Measurements from ENCODE around the gene SLC19A1. TPM values are rescaled to one million over a fixed set of nuclear protein-coding genes. Genes with fewer than 3 reads are reported as not detected.

The SLC19A1 gene
- polyA plus RNA-seq, 3 donors: 41.7 to 62.4 (median 53.5) TPM

DNA sequence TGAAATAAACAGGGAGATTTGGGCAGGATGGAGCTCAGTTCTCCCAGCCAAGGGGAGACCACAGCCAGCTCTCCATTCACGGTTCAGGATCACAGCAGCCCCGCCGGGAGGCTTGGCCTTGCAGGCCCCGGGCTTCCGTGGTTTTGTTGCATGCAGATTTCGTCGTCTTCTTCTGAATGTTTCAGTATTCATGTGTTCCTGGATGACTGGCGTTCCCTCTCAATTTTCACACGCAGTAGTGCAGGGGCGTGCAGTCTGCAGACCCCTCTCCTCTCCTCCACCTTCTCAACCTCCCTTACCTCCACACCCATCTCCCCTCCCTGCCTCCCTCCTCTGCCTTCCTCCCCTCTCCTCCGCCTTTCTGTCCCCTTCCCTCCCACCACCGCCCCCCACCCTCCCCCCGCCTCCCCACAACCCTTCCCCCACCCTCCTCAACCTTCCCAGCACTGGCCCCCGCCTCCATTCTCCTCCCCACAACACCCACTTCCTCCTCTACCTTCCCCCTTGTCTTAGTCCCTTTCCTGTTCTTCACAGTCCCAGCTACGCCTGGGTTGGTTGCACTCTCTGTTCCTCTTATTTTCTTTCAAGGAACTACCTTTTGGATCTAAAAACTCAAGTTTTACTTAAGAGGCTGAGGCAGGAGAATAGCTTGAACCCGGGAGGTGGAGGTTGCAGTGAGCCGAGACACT, 8.4 kb upstream of the SLC19A1 start:
- DNase-seq (ENCODE audit: extremely low read depth in 1 of 11, low read depth in 9 of 11, low spot score in 4 of 11): no peak

DNA sequence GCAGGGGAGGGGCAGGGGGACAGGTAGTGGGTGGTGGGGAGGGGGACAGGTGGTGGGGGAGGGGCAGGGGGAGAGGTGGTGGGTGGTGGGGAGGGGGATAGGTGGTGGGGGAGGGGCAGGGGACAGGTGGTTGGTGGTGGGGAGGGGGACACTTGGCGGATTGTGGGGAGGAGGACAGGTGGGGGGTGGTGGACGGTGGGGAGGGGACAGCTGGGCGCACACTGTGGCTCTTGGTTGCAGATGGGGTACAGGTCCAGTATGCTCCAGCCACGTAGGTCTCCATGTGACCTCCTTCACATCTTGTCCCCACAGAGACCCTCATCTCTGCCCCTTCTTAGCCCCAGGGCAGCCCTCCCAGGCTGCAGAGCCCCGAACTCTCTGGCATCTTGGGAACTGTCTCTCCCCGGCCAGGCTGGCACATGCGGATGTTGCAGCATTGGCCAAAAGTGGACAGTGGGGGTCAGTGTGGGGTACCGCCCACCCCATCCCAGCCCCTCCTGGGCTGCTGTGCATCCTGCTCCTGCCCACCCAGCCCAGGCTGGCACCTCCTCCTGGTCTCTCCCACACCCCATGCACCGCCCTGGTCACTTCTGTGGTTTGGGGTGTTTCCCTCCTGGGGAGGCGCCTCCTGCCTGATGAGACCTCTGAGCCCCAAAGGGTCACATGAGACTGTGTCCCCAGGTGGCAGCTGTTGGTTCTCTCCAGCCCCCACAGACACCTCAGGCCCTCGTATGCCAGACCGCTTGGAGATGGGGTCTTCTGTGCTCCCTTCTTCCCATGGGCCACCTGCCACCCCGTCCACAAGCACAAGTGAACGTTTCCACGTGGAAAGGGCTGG, 7.6 kb upstream of the SLC19A1 start:
- DNase-seq (ENCODE audit: extremely low read depth in 1 of 11, low read depth in 9 of 11, low spot score in 4 of 11): no peak

DNA sequence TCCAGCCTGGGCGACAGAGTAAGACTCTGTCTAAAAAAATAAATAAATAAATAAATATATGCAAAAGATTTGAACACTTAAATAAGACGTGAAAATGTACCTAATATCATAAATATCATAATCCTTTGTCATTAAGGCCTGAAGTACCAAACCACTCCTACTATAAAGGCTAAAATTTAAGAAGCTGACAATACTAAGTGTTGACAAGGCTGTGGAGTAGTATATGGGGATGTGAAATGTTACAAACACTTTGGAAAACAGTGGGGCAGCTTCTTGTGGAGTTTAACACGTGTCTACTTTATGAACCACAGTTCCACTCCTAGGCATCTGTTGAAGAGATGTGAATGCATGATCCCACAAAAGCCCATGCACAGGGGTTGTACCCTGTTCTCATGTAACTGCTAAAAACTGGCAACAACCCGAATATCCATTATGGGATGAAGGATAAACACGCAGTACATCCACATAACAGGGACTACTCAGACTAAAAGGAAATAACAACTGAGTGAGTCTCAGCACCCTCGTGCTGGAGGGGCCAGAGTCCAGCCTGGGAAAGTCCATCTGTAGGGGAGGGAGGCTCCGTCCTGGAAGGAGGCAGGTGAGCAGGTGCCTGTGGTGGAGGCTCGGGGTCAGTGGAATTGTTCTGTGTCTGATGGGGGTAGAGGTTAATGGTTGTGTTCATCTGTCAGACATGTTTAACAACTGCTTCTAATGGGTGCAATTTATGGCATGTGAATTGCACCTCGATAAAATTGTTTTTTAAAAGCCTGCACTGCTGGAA, 6.7 kb upstream of the SLC19A1 start:
- DNase-seq (ENCODE audit: extremely low read depth in 1 of 11, low read depth in 9 of 11, low spot score in 4 of 11): no peak

DNA sequence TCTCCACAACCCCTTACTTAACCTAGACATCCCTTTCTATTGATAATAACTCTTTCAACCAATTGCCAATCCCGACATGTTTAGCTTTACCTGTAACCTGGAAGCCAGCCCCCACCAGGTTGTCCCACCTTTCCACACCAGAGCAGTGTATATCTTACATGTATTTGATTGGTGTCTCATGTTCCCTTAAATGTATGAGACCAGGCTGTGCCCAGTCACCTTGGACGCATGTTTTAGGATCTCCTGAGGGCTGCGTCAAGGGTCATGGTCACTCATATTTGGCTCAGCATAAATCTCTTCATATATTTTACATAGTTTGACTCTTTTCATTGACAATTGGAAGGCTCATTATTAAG, 5.3 kb upstream of the SLC19A1 start:
- no peak for DNase-seq (ENCODE audit: extremely low read depth in 1 of 11, low read depth in 9 of 11, low spot score in 4 of 11)

DNA sequence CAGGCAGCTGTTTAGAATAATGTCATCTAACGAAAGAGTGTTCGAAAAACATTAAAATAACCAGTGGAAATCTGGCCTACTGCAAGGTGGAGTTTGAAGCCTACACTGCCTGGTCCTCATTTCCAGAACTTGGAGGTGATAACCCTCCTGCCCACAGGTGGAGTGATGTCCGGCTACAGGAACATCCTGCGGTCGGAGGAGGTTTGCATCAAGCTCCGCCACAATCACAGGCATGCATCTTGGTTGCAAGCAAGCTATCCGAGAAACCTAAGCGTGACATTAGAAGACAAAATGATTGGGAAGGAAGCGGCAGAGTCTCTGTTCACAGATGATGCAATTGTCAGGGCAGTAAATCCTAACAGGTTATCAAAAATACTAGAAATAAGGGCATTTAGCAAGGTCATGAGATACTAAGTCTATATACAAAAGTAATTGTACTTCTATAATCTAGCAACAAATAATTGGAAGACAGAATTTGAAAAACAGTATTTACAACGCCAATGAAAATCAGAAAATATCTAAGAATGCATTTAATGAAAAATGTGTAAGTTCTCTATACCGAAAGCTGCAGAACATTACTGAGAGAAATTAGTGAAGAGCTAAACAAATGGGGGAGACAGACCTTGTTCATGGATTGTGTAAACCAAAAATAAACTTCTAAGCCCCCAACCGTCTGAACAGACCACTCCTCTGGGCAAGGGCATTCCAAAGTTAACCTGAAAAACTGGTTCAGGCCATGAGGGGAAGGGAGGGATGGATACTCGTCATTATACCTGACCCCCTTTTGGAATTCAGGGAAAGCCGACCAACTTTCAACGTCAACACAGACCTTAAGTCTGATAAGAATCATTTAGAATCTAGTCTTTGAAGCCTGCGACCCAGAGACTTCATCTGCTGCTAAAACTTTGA, 4.7 kb upstream of the SLC19A1 start:
- no peak for DNase-seq (ENCODE audit: extremely low read depth in 1 of 11, low read depth in 9 of 11, low spot score in 4 of 11)

DNA sequence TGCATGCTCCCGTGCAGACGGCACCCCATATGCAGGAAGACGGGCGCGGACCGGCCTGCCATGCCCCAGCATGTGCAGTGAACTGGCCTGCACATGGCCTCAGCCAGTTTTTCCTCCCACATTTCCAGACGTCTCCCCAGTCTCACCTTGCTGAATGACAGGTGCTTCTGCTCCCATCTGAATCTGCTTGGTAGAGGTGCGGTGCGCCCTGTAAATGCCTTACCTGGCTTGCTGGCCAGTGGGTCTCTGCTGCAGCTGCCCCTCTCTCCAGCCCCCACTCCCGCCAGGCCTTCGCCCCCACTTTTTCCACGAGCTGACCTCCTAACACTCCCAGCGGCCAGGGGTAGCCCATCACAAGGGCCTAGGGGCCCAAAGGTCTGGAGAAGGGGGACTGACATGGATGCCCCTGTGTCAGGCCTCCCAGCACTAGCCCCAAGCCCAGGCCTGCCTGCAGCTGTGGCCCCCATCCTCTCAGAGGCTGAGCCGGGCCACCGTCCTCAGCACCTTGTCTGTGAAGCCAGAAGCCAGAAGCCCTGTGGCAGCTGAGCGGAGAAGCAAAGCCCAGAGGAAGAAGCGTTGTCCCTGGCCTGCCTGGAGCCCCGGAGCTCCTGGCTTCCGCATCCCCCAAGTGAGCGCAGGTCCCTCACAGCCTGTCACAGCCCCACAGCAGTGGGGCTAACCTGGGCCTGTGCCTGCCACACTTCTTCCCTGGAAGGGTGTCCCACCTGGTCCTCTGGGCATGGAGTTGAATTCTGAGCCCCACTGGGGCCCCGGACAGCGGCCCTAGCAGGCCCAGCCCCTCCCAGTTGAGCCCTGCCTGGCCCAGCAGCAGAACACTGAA, 3.7 kb upstream of the SLC19A1 start:
- DNase-seq (ENCODE audit: extremely low read depth in 1 of 11, low read depth in 9 of 11, low spot score in 4 of 11): no peak

DNA sequence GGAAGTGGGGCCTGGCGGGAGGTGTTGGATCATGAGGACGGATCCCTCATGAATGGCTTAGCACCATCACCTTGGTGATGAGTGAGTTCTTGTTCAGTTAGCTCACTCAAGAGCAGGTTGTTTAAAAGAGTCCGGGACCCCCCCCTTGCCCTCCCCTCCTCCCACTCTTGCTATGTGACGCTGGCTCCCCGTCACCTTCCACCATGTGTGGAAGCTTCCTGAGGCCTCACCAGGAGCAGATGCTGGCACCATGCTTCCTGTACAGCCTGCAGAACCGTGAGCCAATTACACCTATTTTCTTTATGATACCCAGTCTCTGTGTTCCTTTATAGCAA, 3.0 kb upstream of the SLC19A1 start:
- no peak for DNase-seq (ENCODE audit: extremely low read depth in 1 of 11, low read depth in 9 of 11, low spot score in 4 of 11)

DNA sequence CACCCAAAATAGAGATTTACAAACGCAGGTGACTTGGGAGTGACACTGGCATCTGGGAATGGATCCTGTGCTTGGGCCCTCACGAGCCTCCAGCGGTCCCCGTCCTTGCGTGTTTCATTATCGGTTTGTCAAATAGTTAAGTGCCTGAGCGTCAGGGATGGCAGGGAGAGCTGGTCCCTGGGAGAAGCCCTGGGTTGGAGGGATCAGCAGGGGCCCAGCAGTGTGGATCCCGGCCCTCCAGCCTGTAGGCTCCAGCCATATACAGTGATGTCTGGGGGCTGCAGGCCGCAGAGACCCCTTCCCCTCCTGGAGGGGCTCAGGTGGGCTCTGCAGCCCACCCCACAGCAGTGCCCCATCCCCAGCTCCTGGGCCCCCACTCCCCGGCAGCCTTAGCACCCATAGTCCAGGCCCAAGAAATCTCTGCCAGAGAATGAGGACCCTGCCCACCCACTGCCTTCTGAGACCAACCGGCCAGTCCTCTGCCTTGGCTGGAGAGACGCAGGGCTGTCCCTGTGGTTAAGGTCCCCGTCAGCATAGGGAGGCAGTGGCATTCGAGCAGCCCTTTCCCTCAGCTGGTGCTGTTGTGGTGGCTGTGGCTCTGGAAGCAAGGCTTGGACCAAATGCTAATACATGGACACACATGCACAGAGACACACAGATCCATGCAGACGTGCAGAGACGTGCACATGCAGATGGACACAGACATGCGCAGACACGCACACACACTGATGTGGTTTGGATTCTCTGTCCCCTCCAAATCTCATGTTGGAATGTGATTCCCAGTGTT, 2.4 kb upstream of the SLC19A1 start:
- no peak for DNase-seq (ENCODE audit: extremely low read depth in 1 of 11, low read depth in 9 of 11, low spot score in 4 of 11)

DNA sequence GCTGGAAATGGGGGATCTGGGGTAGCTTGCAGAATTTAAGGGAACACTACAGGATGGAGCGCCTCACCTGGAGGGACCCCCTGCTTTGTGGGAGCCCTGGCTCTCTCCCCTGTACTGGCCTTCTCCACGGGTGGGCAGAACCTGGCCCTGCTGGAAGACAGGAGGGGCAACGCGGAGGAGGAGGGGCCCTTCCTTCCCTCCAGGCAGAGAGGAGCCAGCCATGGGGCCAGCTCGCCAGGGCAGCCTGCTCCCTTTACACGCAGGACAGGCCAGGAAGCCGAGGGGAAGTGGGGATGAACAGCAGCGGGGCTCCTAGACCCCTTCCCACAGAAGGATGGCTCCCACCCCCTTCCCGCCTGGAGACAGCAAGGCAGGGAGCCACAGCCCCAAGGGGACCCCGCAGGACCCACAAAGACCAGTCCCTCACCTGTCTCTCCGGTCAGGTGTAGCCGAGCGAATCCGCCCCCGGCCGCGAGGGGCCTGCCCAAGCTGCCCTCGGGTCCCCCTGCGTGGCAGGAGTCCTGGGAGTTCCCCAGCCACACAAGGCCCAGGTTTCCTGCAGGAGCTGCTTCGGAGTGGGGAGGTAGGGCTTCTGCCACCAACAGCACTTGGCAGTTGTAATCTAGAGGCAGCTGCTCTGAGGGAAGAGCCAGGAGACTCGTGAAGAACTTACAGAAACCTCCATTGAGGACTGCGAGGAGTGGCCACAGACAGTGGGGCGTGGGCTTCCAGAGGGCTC, 1.6 kb upstream of the SLC19A1 start:
- DNase-seq (ENCODE audit: extremely low read depth in 1 of 11, low read depth in 9 of 11, low spot score in 4 of 11): no peak

DNA sequence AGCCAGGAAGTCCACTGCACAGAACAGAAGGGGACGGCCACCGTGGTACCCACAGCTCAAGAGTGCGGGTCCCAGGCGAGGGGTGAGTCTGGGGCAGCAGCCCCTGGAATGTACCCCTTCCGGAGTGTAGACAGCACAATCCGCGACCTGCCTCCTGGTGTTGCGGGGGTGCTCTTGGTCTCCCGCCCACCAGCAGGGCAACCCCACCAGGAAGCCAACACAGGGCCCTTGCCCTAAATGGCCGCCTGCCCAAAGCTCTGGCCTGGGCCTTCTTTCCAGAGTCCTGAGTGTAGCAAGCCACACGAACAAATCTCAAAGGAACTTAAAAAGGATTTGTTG, 1.1 kb upstream of the SLC19A1 start:
- no peak for DNase-seq (ENCODE audit: extremely low read depth in 1 of 11, low read depth in 9 of 11, low spot score in 4 of 11)

DNA sequence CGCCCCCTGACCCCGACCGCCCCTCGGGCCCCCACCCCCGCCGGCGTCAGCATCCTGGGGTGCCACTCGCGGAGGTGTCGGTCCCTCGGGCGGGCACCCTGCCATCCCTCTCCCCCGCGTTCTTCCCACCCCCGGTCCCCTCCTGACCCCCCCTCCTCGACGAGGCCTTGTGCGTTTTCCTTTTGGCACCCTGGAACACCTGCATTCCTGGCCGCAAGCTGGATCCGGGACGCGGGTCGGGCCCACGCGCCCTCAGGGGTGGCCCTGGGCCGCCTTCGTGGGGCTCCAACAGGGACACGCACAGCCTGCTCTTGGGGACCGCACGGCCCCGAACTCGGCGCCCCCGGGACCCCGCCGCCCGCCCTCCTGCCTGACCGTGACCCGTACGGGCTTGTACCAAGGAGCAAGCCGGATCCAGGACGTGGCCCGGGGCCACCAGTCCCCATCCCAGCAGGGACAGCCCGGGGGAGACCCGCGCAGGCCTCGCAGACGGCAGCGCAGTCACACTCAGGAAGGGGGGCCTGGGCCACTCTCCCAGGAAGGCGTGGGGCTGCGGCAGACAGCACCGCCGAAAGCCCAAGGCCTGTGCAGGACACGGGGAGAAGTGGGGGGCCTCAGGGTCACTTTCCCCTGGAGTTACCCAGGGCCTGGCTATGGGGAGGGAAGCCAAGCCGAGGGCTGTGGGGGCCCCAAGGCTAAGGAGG, 579 bp upstream of the SLC19A1 start:
- DNase-seq (ENCODE audit: extremely low read depth in 1 of 11, low read depth in 9 of 11, low spot score in 4 of 11): no peak

DNA sequence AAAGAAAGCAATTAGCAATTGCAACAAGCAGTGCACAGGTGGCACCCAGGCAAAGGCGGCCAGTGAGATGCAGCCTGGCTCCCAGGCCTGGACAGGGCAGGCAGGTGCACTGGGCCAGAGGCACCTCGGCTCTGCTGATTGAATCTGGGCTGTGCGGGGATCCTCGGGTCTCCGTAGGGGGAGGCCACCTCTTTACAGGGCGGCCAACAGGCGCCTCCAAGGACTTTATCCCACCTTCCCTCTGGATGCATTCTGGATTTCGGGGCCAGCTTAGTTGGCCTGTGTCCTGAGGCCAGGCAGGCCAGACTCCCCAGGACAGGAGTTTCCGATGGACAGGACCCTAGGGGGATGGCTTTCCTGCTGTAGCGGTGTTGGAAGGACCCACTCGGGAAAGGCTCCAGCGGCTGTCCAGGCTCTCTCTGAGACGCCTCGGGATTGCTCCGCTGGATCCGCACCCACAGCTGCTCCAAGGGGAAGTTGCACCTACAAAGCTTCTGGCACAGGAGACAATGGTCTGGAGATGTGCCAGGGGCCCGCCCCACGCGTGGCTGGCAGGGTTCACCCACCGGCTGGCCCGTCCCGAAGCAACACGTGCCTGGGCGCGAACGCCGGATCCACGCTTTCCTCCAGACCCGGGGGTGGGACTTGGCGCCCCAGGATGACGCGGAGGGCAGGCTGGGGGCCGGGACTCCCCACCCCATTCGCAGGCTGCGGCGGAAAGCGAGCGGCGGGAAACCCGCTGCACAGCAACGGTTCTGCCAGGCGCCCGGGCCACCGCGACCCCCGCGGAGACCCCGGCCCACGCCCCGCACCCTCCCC, 810 bp downstream of the SLC19A1 start:
- DNase-seq (ENCODE audit: extremely low read depth in 1 of 11, low read depth in 9 of 11, low spot score in 4 of 11): no peak

DNA sequence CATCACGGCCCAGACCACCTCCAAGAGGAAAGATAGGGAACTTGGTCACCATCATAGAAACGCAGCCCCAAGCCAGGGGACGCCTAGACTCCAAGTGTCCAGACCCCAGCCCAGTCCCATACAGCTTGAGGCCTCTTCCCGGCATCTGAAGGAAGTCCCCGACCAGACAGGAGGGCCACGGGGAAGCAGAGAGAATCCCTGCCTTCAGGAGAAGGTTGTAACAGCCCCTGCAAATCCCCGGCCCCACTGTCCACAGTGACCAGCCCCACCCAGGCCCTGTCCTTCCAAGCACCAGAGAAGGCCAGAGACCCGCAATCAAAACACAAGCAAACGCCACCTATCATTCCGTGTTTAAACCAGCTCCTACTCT, 1.7 kb downstream of the SLC19A1 start:
- no peak for DNase-seq (ENCODE audit: extremely low read depth in 1 of 11, low read depth in 9 of 11, low spot score in 4 of 11)

DNA sequence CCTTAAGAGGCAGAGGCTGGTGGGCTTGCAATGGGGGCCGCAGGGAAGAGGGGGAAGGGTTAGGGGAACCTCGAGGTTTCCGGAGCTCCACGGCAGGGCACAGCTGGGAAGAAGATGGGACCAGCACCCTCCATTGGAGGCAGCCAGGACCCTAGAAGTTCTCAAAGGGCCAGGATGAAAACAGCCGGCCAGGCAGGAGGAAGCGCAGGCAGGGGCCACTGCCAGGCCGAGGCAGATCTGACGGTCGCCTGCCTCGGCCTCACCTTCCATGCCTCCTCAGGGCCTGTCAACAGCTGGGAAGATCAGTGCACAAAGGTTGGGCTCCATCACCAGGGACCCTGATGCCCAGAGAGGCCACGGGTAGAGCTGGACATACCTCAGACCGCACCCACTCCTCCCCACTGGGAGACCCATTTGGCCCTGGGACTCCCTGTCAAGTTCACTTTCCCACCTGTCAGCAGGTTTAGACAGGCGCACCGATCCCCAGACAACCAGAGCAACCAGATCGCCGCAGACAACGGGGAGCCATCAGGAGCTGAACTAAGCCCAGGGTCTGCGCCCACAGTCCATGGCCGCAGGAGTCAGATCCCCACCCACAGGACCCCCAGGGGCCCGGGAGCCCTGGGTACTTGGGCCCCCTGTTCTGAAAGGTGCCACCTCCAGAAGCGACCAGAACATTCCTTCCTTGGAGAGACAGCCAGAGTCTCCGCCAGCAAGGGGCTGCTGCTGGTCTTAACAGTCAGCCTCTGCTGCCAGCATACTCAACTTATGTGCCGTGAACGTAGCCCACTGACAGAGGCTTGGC, 2.2 kb downstream of the SLC19A1 start:
- DNase-seq (ENCODE audit: extremely low read depth in 1 of 11, low read depth in 9 of 11, low spot score in 4 of 11): no peak

Data from renal cortex interstitium (tissue), 11 donors.